T-helper 17 cell (primary cell): ENCODE data around the gene RTKN. TPM values are rescaled to one million over a fixed set of nuclear protein-coding genes. Genes with fewer than 3 reads are reported as not detected.

Experiments
- ATAC-seq: fragments of 150-1000 bp; cut with Tn5 transposase; 2 replicates; pipeline ENCODE4 v1.10.0; 2021; ENCODE audit warnings: mild to moderate bottlenecking, moderate library complexity
- DNase-seq, 3 donors: peaks; one replicate each; pipeline versions ENCODE4 v3.0.0 to v3.0.0-alpha.2; 2020 to 2021
- H3K9me3 ChIP-seq: one replicate; pipeline ENCODE4 v1.7.0; 2013; ENCODE audit warnings: low read length, mild to moderate bottlenecking; ENCODE audit not compliant: control insufficient read depth, poor library complexity, severe bottlenecking
- H3K27ac Mint-ChIP-seq: one replicate; pipeline ENCODE4 v1.8.0; 2022; ENCODE audit warnings: mild to moderate bottlenecking, moderate library complexity, mixed read lengths
- H3K27me3 Mint-ChIP-seq: one replicate; pipeline ENCODE4 v1.8.0; 2022; ENCODE audit warnings: mixed read lengths
- H3K36me3 Mint-ChIP-seq: one replicate; pipeline ENCODE4 v1.8.0; 2022; ENCODE audit warnings: low read depth, mixed read lengths
- H3K4me1 Mint-ChIP-seq: one replicate; pipeline ENCODE4 v1.8.0; 2022; ENCODE audit warnings: mild to moderate bottlenecking, mixed read lengths
- H3K4me3 Mint-ChIP-seq: one replicate; pipeline ENCODE4 v1.8.0; 2022; ENCODE audit warnings: mild to moderate bottlenecking, moderate library complexity, mixed read lengths
- total RNA-seq, 4 donors: library from RNA in 2 of 4; stranded (reverse) in 2 of 4; gene quantifications; one replicate each; pipeline ENCODE4 v1.2.3 and lab custom pipeline; 2022 to 2026

Gene RTKN
- total RNA-seq, 2 donors from 2014 or later = 0.37 to 0.57 TPM

GRCh38 chr2:74387346-74387745, 54.4 kb downstream of the RTKN start:
- H3K36me3 Mint-ChIP-seq = no peaks in the 10 kb centered on the region
- peaks cover 17% of the 10 kb centered on the region for H3K4me1 Mint-ChIP-seq
- no peak for DNase-seq
- H3K27ac Mint-ChIP-seq = no peak overlapping the region
- H3K27me3 Mint-ChIP-seq = no peaks in the 10 kb centered on the region
- H3K4me3 Mint-ChIP-seq = no peak overlapping the region
- H3K9me3 ChIP-seq = no peaks in the 10 kb centered on the region
- no peak for ATAC-seq

- Mint-ChIP-seq H3K4me3 (no peak overlapping the region), H3K36me3 (no peaks in the 10 kb centered on the region), H3K4me1 (peaks cover 22% of the 10 kb centered on the region), H3K27me3 (no peaks in the 10 kb centered on the region), H3K27ac (no peak overlapping the region)
- ATAC-seq (no peak), DNase-seq (no peak)
- H3K9me3 ChIP-seq = no peaks in the 10 kb centered on the region
These were observed 56.3 kb downstream of the RTKN start for GRCh38 chr2:74385396-74385795.

GRCh38 chr2:74384051-74384450, 57.7 kb downstream of the RTKN start:
- no peaks in the 10 kb centered on the region for H3K27me3 Mint-ChIP-seq
- no peak overlapping the region for H3K27ac Mint-ChIP-seq
- H3K36me3 Mint-ChIP-seq = no peaks in the 10 kb centered on the region
- ATAC-seq (no peak), DNase-seq (no peak)
- peaks cover 31% of the 10 kb centered on the region for H3K4me1 Mint-ChIP-seq
- no peaks in the 10 kb centered on the region for H3K9me3 ChIP-seq
- H3K4me3 Mint-ChIP-seq = no peak overlapping the region

- DNase-seq = no peak
- Mint-ChIP-seq H3K36me3 (no peaks in the 10 kb centered on the region), H3K27ac (no peak overlapping the region), H3K4me3 (no peak overlapping the region), H3K27me3 (no peaks in the 10 kb centered on the region), H3K4me1 (peaks cover 34% of the 10 kb centered on the region)
- no peaks in the 10 kb centered on the region for H3K9me3 ChIP-seq
- no peak for ATAC-seq
These were observed 58.5 kb downstream of the RTKN start for GRCh38 chr2:74383254-74383653.

GRCh38 chr2:74381751-74382150, 60.0 kb downstream of the RTKN start:
- no peaks in the 10 kb centered on the region for H3K9me3 ChIP-seq
- Mint-ChIP-seq H3K27me3 (no peaks in the 10 kb centered on the region), H3K4me3 (no peak overlapping the region), H3K27ac (no peak overlapping the region), H3K36me3 (peaks cover 3% of the 10 kb centered on the region), H3K4me1 (peaks cover 34% of the 10 kb centered on the region)
- no peak for DNase-seq
- ATAC-seq = no peak

GRCh38 chr2:74379851-74380789, 61.6 kb downstream of the RTKN start, which contains the start of gene DCTN1:
Gene DCTN1, minus strand, starts transcription at chr2:74380311. Its CDS starts 274 bp downstream, at chr2:74380037.
- no peaks in the 10 kb centered on the region for H3K27me3 Mint-ChIP-seq
- H3K4me1 Mint-ChIP-seq = peaks cover 38% of the 10 kb centered on the region
- DNase-seq (peak in 1 of 3 donors; percentile 10), ATAC-seq (peak; percentile 52)
- peaks cover 3% of the 10 kb centered on the region for H3K36me3 Mint-ChIP-seq
- peak within 1 kb of the TSS; percentile 39 for H3K27ac Mint-ChIP-seq
- H3K9me3 ChIP-seq = no peaks in the 10 kb centered on the region
- H3K4me3 Mint-ChIP-seq = peak within 1 kb of the TSS; percentile 81

GRCh38 chr2:74378007-74378406, 63.7 kb downstream of the RTKN start:
- Mint-ChIP-seq H3K36me3 (peaks cover 3% of the 10 kb centered on the region), H3K27me3 (no peaks in the 10 kb centered on the region), H3K4me3 (no peak overlapping the region), H3K27ac (no peak overlapping the region), H3K4me1 (peaks cover 33% of the 10 kb centered on the region)
- DNase-seq (no peak), ATAC-seq (no peak)
- no peaks in the 10 kb centered on the region for H3K9me3 ChIP-seq

- DNase-seq (no peak), ATAC-seq (no peak)
- Mint-ChIP-seq H3K4me1 (peaks cover 34% of the 10 kb centered on the region), H3K36me3 (peaks cover 15% of the 10 kb centered on the region), H3K27me3 (no peaks in the 10 kb centered on the region), H3K27ac (peak overlapping the region; percentile 59), H3K4me3 (no peak overlapping the region)
- H3K9me3 ChIP-seq = no peaks in the 10 kb centered on the region
These were observed 65.9 kb downstream of the RTKN start for GRCh38 chr2:74375838-74376237.

Other genes starting within 250 kb of the RTKN start
- gene MTHFD2, start 243.3 kb downstream of the RTKN start, total RNA-seq = 10 to 100 TPM; 30.8 to 47.5 TPM
- 10 to 100 TPM in 1 of 2 donors, 1 to 10 TPM in 1; 9.1 to 10.5 TPM for gene SLC4A5, start 98.5 kb downstream of the RTKN start, total RNA-seq
- gene DCTN1, start 61.6 kb downstream of the RTKN start, total RNA-seq = 10 to 100 TPM; 78.5 to 85.7 TPM
- gene C2orf81, start 20.3 kb downstream of the RTKN start, total RNA-seq = 1 to 10 TPM; 2.9 to 3.3 TPM
- 10 to 100 TPM; 33.6 to 42.8 TPM for gene WDR54, start 20.2 kb downstream of the RTKN start, total RNA-seq
- 10 to 100 TPM; 35.1 to 45.2 TPM for gene INO80B, start 13.2 kb upstream of the RTKN start, total RNA-seq
- gene WBP1, start 16.5 kb upstream of the RTKN start, total RNA-seq = 10 to 100 TPM; 61.7 to 64.2 TPM
- 10 to 100 TPM; 66.2 to 68.9 TPM for gene MOGS, start 23.4 kb upstream of the RTKN start, total RNA-seq
- 10 to 100 TPM; 31.4 to 67.9 TPM for gene MRPL53, start 30.7 kb upstream of the RTKN start, total RNA-seq
- gene CCDC142, start 41.1 kb upstream of the RTKN start, total RNA-seq = 10 to 100 TPM; 13.7 to 14.7 TPM
- gene TTC31, start 41.1 kb upstream of the RTKN start, total RNA-seq = 10 to 100 TPM; 32.3 to 36.6 TPM
- under 1 TPM in 1 of 2 donors, not detected in 1; 0.26 TPM for gene LBX2, start 57.7 kb upstream of the RTKN start, total RNA-seq
- 10 to 100 TPM; 28.2 to 31.5 TPM for gene PCGF1, start 65.8 kb upstream of the RTKN start, total RNA-seq
- 1 to 10 TPM in 1 of 2 donors, under 1 TPM in 1; 0.16 to 1.5 TPM for gene TLX2, start 72.5 kb upstream of the RTKN start, total RNA-seq
- gene DQX1, start 84.3 kb upstream of the RTKN start, total RNA-seq = under 1 TPM in 1 of 2 donors, not detected in 1; 0.23 TPM
- 100 to 1,000 TPM; 139 to 153 TPM for gene AUP1, start 87.8 kb upstream of the RTKN start, total RNA-seq
- gene HTRA2, start 88.0 kb upstream of the RTKN start, total RNA-seq = 10 to 100 TPM; 18.5 to 21.4 TPM
- 1 to 10 TPM in 1 of 2 donors, under 1 TPM in 1; 0.75 to 2.0 TPM for gene LOXL3, start 112.0 kb upstream of the RTKN start, total RNA-seq
- 10 to 100 TPM in 1 of 2 donors, 1 to 10 TPM in 1; 8.3 to 14.6 TPM for gene DOK1, start 112.8 kb upstream of the RTKN start, total RNA-seq
- gene M1AP, start 206.4 kb upstream of the RTKN start, total RNA-seq = under 1 TPM in 1 of 2 donors, not detected in 1; 0.60 TPM
- gene SEMA4F, start 212.3 kb upstream of the RTKN start, total RNA-seq = 10 to 100 TPM in 1 of 2 donors, 1 to 10 TPM in 1; 9.5 to 11.1 TPM